Pancreas (tissue), 10 donors: Measurements from ENCODE around the gene SMYD3. TPM values are rescaled to one million over a fixed set of nuclear protein-coding genes. Genes with fewer than 3 reads are reported as not detected.

Experiments
- ATAC-seq, 4 donors: fragments of 200-7000 bp; cut with Tn5 transposase; one replicate each; pipeline versions ENCODE4 v1.8.0 to v1.9.1; 2020; ENCODE audit warnings: mild to moderate bottlenecking in 4 of 4, moderate library complexity in 4 of 4
- DNase-seq, 6 donors: peaks; one replicate each; pipeline ENCODE4 v3.0.0-alpha.2; 2020
- FAIRE-seq: peaks from 2 replicates; lab custom pipeline; 2012; peaks lifted over from hg19 to GRCh38; lab: Jason Lieb, UNC
- H3K27ac ChIP-seq, 4 donors: fragments of 200-600 bp; sonication (generic); 1 replicate in 3 of 4; 2 replicates in 1 of 4; pipeline versions ENCODE4 v1.5.0 to v1.8.0; 2020
- H3K27me3 ChIP-seq, 4 donors: fragments of 200-600 bp; one replicate each; pipeline ENCODE4 v1.8.0; 2021
- H3K36me3 ChIP-seq, 3 donors: fragments of 200-600 bp; sonication (generic) in 1 of 3; one replicate each; pipeline versions ENCODE4 v1.5.0 to v1.8.0; 2020 to 2021
- H3K4me1 ChIP-seq, 3 donors: fragments of 200-600 bp; one replicate each; pipeline ENCODE4 v1.8.0; 2021
- H3K4me3 ChIP-seq, 4 donors: fragments of 200-600 bp; sonication (generic) in 2 of 4; one replicate each; pipeline versions ENCODE4 v1.5.0 to v1.8.0; 2020 to 2021
- H3K9me3 ChIP-seq, 4 donors: fragments of 200-600 bp; one replicate each; pipeline ENCODE4 v1.8.0; 2021
- WGBS, 2 donors: extraction: QIAGEN DNeasy Blood & Tissue Kit; methylation state at CpG; one replicate each; pipeline ENCODE4 v1.1.7; 2013; 5-methylcytosine and 5-hydroxymethylcytosine counted together
- intact Hi-C, 3 donors: fragments of 100-400 bp; cut with DNase I; formaldehyde crosslinking; loops; one replicate each; pipeline versions ENCODE4 v1.11.1 to v1.14.2; 2022
- polyA plus RNA-seq, 2 donors: library from polyadenylated mRNA; stranded (reverse); fragments of 200-250 nt; gene quantifications; one replicate each; pipeline ENCODE4 v1.2.3, GENCODE V29; 2013
- total RNA-seq, 6 donors: library from RNA; stranded (reverse); fragmentation: NEBNext Ultra II Directional in 4 of 6; extraction: Animal tissue kit (Norgen Biotek cat#: 25700) in 4 of 6; gene quantifications; one replicate each; pipeline versions ENCODE4 v1.2.1 to v1.2.4, GENCODE V29; 2021 to 2023
- TF ChIP-seq, protein P1 (sequence below), 4 donors: fragments of 200-600 bp; sonication (generic) in 3 of 4; IDR thresholded peaks; one replicate each; pipeline versions ENCODE4 v1.5.0 to v1.8.0; 2021; ENCODE audit warnings: antibody characterized with exemption in 4 of 4
- donor health status: healthy with polysubstance abuse.
- donor health status: DM: no; HTN: no; CAD: no; lungs with moderate emphysema.
- donor health status: DM: no; HTN: no; CAD: no.
- donor health status: control.
- donor health status: control.
- donor health status: Bipolar disorder and iron deficiency.
- donor health status: DM: yes; HTN: yes; CAD: no.
- donor health status: DM: no; HTN: no; CAD: no.
- donor health status: DM: no; HTN: no; CAD: no.
- donor health status: DM: yes; HTN: yes; CAD: no.

The SMYD3 gene
- total and polyA plus RNA-seq, 8 donors = 4.6 to 10.5 (median 6.7) TPM

GRCh38 chr1:246445503-246445902 is 61.6 kb downstream of the SMYD3 start:
- H3K27ac ChIP-seq = no peak overlapping the region
- ATAC-seq = no peak
- 84 to 92% methylated on average over 3 of the region's 3 CpGs for WGBS, 2 donors
- intact Hi-C loops = no loop called here
- H3K9me3 ChIP-seq = no peaks in the 10 kb centered on the region
- H3K4me3 ChIP-seq = no peak overlapping the region
- TF ChIP-seq, protein P1, sequence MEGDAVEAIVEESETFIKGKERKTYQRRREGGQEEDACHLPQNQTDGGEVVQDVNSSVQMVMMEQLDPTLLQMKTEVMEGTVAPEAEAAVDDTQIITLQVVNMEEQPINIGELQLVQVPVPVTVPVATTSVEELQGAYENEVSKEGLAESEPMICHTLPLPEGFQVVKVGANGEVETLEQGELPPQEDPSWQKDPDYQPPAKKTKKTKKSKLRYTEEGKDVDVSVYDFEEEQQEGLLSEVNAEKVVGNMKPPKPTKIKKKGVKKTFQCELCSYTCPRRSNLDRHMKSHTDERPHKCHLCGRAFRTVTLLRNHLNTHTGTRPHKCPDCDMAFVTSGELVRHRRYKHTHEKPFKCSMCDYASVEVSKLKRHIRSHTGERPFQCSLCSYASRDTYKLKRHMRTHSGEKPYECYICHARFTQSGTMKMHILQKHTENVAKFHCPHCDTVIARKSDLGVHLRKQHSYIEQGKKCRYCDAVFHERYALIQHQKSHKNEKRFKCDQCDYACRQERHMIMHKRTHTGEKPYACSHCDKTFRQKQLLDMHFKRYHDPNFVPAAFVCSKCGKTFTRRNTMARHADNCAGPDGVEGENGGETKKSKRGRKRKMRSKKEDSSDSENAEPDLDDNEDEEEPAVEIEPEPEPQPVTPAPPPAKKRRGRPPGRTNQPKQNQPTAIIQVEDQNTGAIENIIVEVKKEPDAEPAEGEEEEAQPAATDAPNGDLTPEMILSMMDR (IDR thresholded peaks at IDR 0.05) = no peak
- no peak for FAIRE-seq
- H3K36me3 ChIP-seq = no peaks in the 10 kb centered on the region
- DNase-seq = no peak
- no peaks in the 10 kb centered on the region for H3K27me3 ChIP-seq
- no peaks in the 10 kb centered on the region for H3K4me1 ChIP-seq

- Histone ChIP-seq H3K9me3 (no peaks in the 10 kb centered on the region), H3K4me1 (no peaks in the 10 kb centered on the region), H3K4me3 (no peak overlapping the region), H3K36me3 (no peaks in the 10 kb centered on the region), H3K27me3 (no peaks in the 10 kb centered on the region), H3K27ac (no peak overlapping the region)
- intact Hi-C loops = no loop called here
- no peak for FAIRE-seq
- WGBS, 2 donors = 38 to 42% methylated on average over 3 of the region's 3 CpGs
- ATAC-seq = no peak
- TF ChIP-seq, protein P1 (IDR thresholded peaks at IDR 0.05) = no peak
- DNase-seq = no peak
These were observed 62.5 kb downstream of the SMYD3 start for GRCh38 chr1:246444617-246445016.

DNA sequence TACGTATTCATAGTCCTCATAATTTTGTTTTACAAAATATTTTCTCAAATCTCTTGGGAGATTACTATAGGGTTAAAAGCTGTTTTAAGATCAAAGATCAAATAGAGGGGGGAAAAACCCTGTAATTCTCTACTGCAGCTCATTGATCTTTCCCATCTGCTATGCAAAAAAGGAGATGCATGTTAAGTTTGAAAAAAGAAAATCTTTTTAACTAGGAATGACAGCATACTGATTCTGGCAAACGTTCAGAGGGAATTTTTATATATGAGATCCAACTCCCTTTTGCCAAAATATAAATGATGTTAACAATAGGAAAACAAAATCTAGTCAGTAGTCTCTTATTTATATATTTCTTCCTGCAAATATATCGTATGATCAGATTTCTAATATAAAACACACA is 69.1 kb downstream of the SMYD3 start:
- H3K27ac ChIP-seq = no peak overlapping the region
- ATAC-seq (no peak), DNase-seq (no peak), FAIRE-seq (no peak)
- no peaks in the 10 kb centered on the region for H3K4me1 ChIP-seq
- H3K27me3 ChIP-seq = no peaks in the 10 kb centered on the region
- intact Hi-C loops = no loop called here
- TF ChIP-seq, protein P1 (IDR thresholded peaks at IDR 0.05) = no peak
- H3K36me3 ChIP-seq = no peaks in the 10 kb centered on the region
- H3K4me3 ChIP-seq = no peak overlapping the region
- WGBS, 2 donors = 72% methylated on average over 3 of the region's 3 CpGs
- no peaks in the 10 kb centered on the region for H3K9me3 ChIP-seq

- ATAC-seq (no peak), DNase-seq (no peak), FAIRE-seq (peak; percentile 17)
- no peak overlapping the region for H3K4me3 ChIP-seq
- H3K4me1 ChIP-seq = no peaks in the 10 kb centered on the region
- no peaks in the 10 kb centered on the region for H3K9me3 ChIP-seq
- H3K27me3 ChIP-seq = no peaks in the 10 kb centered on the region
- WGBS, 2 donors = 72 to 79% methylated on average over 6 of the region's 6 CpGs
- H3K27ac ChIP-seq = no peak overlapping the region
- TF ChIP-seq, protein P1 (IDR thresholded peaks at IDR 0.05) = no peak
- intact Hi-C loops = no loop called here
- no peaks in the 10 kb centered on the region for H3K36me3 ChIP-seq
These were observed 71.5 kb downstream of the SMYD3 start for GRCh38 chr1:246435421-246436041.

- ATAC-seq = no peak
- Histone ChIP-seq H3K9me3 (no peaks in the 10 kb centered on the region), H3K4me1 (no peaks in the 10 kb centered on the region), H3K27ac (no peak overlapping the region), H3K27me3 (no peaks in the 10 kb centered on the region), H3K4me3 (no peak overlapping the region), H3K36me3 (no peaks in the 10 kb centered on the region)
- TF ChIP-seq, protein P1 (IDR thresholded peaks at IDR 0.05) = no peak
- intact Hi-C loops = no loop called here
- 93 to 98% methylated on average over 5 of the region's 5 CpGs for WGBS, 2 donors
- DNase-seq = no peak
- FAIRE-seq = no peak
These were observed 72.7 kb downstream of the SMYD3 start for GRCh38 chr1:246434335-246434734.
